PC-9 (cell line): Measurements from ENCODE around the gene FAAH. TPM values are rescaled to one million over a fixed set of nuclear protein-coding genes. Genes with fewer than 3 reads are reported as not detected.
A peak's percentile ranks its signal among the peaks of the same experiment; 100 is the strongest.

Experiments
- BruUV-seq: library from RNA; stranded (reverse); fragments of 400-500 nt; replicated peaks from 2 replicates; lab custom pipeline; 2021; lab: Mats Ljungman, UMichigan
- CTCF ChIA-PET: fragments of 300-600 bp; sonication (Branson Sonifier 250); formaldehyde crosslinking; loops from one replicate; lab custom pipeline; 2022; ENCODE audit warnings: antibody characterized with exemption; lab: Charles Lee
- POLR2A ChIA-PET: fragments of 300-600 bp; sonication (Branson Sonifier 250); formaldehyde crosslinking; loops from one replicate; lab custom pipeline; 2022; ENCODE audit warnings: antibody characterized with exemption; ENCODE audit not compliant: unreplicated experiment; lab: Charles Lee
- DNase-seq, 2 experiments: peaks; one replicate each; pipeline versions ENCODE4 v3.0.0 to v3.0.0-alpha.2; 2015 to 2022; ENCODE audit warnings: mixed read lengths in 1 of 2
- H2AFZ ChIP-seq: fragments of 200-600 bp; sonication (generic); 2 replicates; pipeline ENCODE4 v1.8.1; 2017; ENCODE audit warnings: antibody characterized with exemption
- H3F3A ChIP-seq: fragments of 200-600 bp; sonication (generic); 2 replicates; pipeline ENCODE4 v1.8.1; 2017; ENCODE audit warnings: antibody characterized with exemption, mild to moderate bottlenecking, low read depth; ENCODE audit not compliant: insufficient read depth
- H3K27ac ChIP-seq: fragments of 200-600 bp; sonication (generic); 2 replicates; pipeline ENCODE4 v1.6.1; 2016; ENCODE audit warnings: mixed run types
- H3K27me3 ChIP-seq: fragments of 200-600 bp; sonication (generic); 2 replicates; pipeline ENCODE4 v1.6.1; 2016; ENCODE audit warnings: low read depth, mixed run types; ENCODE audit not compliant: insufficient read depth
- H3K36me3 ChIP-seq: fragments of 200-600 bp; sonication (generic); 2 replicates; pipeline ENCODE4 v1.6.1; 2016; ENCODE audit warnings: low read depth, mixed run types
- H3K4me1 ChIP-seq: fragments of 200-600 bp; sonication (generic); replicated peaks from 2 replicates; pipeline ENCODE4 v1.6.1; 2016; ENCODE audit warnings: mixed run types; ENCODE audit not compliant: insufficient read depth
- H3K4me2 ChIP-seq: fragments of 200-600 bp; sonication (generic); 2 replicates; pipeline ENCODE4 v1.6.1; 2017; ENCODE audit warnings: mixed run types
- H3K4me3 ChIP-seq: fragments of 200-600 bp; sonication (generic); 2 replicates; pipeline ENCODE4 v1.6.1; 2016; ENCODE audit warnings: mixed run types
- H3K79me2 ChIP-seq: fragments of 200-600 bp; sonication (generic); 2 replicates; pipeline ENCODE4 v1.6.1; 2017; ENCODE audit warnings: low read depth, mixed run types
- H3K9me2 ChIP-seq: fragments of 200-600 bp; sonication (generic); 2 replicates; pipeline ENCODE4 v1.8.1; 2017; ENCODE audit warnings: mild to moderate bottlenecking; ENCODE audit not compliant: insufficient read depth
- H3K9me3 ChIP-seq: fragments of 200-600 bp; sonication (generic); 2 replicates; pipeline ENCODE4 v1.8.1; 2016; ENCODE audit warnings: low read depth; ENCODE audit not compliant: insufficient read depth
- H4K20me1 ChIP-seq: fragments of 200-600 bp; sonication (generic); 2 replicates; pipeline ENCODE4 v1.8.1; 2017; ENCODE audit not compliant: insufficient read depth
- EZH2 ChIP-seq: fragments of 200-600 bp; sonication (generic); IDR thresholded peaks from 2 replicates; pipeline ENCODE4 v1.8.0; 2017; ENCODE audit warnings: antibody characterized with exemption, low read depth
- intact Hi-C: fragments of 100-400 bp; cut with micrococcal nuclease; formaldehyde crosslinking; loops from one replicate; pipeline ENCODE4 v1.10.0; 2022; ENCODE audit not compliant: unreplicated experiment
- total RNA-seq: library from RNA; stranded (reverse); gene quantifications from 2 replicates; pipeline ENCODE4 v1.2.3, GENCODE V29; 2021
- TF ChIP-seq, protein P1 (sequence below): fragments of 200-600 bp; sonication (generic); conservative IDR thresholded peaks from 2 replicates; pipeline ENCODE4 v1.6.1; 2017; ENCODE audit warnings: mixed run types, antibody characterized with exemption, mild to moderate bottlenecking, moderate library complexity

The FAAH gene
- total RNA-seq, 1 experiment from 2014 or later = 19.1 TPM

DNA sequence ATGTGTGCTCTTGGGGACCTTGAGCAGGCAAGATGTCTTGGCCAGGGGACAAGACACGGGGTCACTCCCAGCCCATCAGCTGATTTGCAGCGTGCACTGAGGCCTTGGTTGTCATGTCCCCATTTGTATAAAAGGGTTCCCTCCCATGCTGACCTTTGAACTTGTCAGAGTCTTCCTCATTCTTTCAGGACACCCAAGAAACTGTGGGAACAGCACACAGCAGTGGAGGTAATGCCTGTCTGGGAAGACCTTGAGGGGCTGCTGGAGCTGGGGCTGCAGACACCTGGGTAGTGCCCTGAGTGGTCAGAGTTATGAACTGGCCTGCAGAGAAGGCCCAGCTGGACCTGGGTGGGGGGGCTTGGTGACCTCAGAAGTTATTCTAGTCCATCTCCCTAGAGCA is 46.4 kb downstream of the FAAH start:
- Histone ChIP-seq H3K9me3 (no peaks in the 10 kb centered on the region), H3F3A (no peaks in the 10 kb centered on the region), H3K9me2 (no peaks in the 10 kb centered on the region), H3K4me3 (no peak overlapping the region), H3K36me3 (no peaks in the 10 kb centered on the region), H3K4me1 (0 out of 2 replicates have a peak, but pooled peaks cover 8% of the 10 kb centered on the region), H3K79me2 (no peaks in the 10 kb centered on the region), H3K27me3 (peaks cover 18% of the 10 kb centered on the region), H3K27ac (no peak overlapping the region), H2AFZ (no peak overlapping the region), H4K20me1 (no peaks in the 10 kb centered on the region), H3K4me2 (no peak overlapping the region)
- BruUV-seq = no TSS peak
- DNase-seq = no peak
- intact Hi-C loops = loop anchor here (5.0 to 10.0 kb wide), 2 partner anchors 107 to 554 kb away; no protein-coding TSS in a partner anchor
- POLR2A ChIA-PET = no interaction called here
- CTCF ChIA-PET = interaction anchor here (0.6 kb wide), 1 partner anchor 176 kb away, joined by 5 read pairs; no protein-coding TSS in a partner anchor
- TF ChIP-seq, protein P1, sequence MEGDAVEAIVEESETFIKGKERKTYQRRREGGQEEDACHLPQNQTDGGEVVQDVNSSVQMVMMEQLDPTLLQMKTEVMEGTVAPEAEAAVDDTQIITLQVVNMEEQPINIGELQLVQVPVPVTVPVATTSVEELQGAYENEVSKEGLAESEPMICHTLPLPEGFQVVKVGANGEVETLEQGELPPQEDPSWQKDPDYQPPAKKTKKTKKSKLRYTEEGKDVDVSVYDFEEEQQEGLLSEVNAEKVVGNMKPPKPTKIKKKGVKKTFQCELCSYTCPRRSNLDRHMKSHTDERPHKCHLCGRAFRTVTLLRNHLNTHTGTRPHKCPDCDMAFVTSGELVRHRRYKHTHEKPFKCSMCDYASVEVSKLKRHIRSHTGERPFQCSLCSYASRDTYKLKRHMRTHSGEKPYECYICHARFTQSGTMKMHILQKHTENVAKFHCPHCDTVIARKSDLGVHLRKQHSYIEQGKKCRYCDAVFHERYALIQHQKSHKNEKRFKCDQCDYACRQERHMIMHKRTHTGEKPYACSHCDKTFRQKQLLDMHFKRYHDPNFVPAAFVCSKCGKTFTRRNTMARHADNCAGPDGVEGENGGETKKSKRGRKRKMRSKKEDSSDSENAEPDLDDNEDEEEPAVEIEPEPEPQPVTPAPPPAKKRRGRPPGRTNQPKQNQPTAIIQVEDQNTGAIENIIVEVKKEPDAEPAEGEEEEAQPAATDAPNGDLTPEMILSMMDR = no peak
- no peak for TF ChIP-seq EZH2

DNA sequence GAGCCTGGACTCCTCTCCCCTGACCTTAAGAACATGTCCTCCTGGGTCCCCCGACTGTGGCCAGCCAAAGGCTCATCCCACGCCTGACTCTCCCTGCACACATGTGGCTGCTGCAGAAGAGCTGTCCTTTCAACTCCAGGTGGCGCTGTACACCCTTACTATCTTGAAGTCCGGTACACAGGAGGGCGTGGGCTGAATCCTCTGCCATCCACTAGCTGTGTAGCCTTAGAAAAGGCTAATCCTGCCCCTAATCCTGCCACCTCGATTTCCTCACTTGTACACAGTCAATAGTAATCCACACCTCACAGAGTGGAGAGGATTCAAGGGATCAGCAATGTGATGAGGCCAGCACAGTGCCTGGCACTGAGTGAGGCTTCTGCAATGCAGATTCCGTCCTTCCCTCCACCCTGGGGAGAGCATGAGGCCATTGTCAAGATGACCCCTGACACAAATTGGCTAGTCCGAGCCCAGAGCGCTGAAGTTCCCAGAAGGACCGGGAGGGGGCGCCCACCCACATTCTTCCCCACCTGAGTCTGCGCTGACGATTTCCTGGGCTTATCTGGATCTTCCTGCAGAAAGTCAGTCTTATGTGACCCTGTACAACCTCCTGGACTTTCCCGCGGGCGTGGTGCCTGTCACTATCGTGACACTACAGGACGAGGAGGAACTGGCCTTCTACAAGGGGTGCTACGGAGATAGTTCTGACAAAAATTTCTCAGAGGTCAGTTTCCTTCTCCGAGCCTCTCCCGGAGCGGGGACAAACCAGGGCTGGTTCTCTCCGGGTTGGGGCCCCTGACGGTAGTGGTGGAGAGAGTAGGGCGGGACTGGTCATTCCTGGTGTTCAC is 48.4 kb downstream of the FAAH start:
- peak; percentile 61 to 91 for DNase-seq
- Histone ChIP-seq H3K4me1 (0 out of 2 replicates have a peak, but pooled peaks cover 8% of the 10 kb centered on the region), H4K20me1 (no peaks in the 10 kb centered on the region), H2AFZ (peak overlapping the region; percentile 60; the same call in 1 of the 2 replicates), H3F3A (no peaks in the 10 kb centered on the region), H3K9me3 (no peaks in the 10 kb centered on the region), H3K9me2 (no peaks in the 10 kb centered on the region), H3K4me3 (peak overlapping the region; percentile 58), H3K4me2 (peak overlapping the region; percentile 83), H3K27me3 (peaks cover 5% of the 10 kb centered on the region), H3K27ac (no peak overlapping the region), H3K36me3 (no peaks in the 10 kb centered on the region), H3K79me2 (no peaks in the 10 kb centered on the region)
- CTCF ChIA-PET = interaction anchor here (0.6 to 1.3 kb wide), 2 partner anchors 37 to 74 kb away, joined by 3 read pairs; no protein-coding TSS in a partner anchor
- POLR2A ChIA-PET = interaction anchor here (1.0 kb wide), 1 partner anchor 162 kb away, joined by 3 read pairs; the partner anchor contains the start of gene MKNK1
- TF ChIP-seq EZH2 = no peak
- TF ChIP-seq, protein P1 = peak; percentile 93
- no TSS peak for BruUV-seq
- intact Hi-C loops = loop anchor here (1.0 to 10.0 kb wide), 4 partner anchors 36 to 733 kb away; no protein-coding TSS in a partner anchor

DNA sequence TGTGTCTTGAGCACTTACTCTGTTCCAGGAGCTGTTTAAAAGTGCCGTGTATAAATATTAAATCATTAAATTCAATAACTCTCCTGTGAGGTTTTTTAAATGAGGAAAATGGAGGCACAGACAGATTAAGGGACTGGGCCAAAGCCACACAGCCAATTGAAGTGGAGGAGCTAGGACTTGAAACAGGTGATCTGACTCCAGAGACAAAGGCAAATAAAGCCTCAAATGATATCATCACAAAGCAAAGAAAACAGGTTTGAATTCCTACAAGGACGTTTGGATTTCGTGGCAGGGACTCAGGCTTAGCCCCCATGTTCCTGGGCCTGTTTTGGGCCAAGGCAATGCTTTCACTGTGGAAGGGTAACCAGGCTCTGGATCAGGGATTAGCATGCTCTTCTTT is 50.3 kb downstream of the FAAH start:
- no peaks in the 10 kb centered on the region for H3K79me2 ChIP-seq
- H3F3A ChIP-seq = no peaks in the 10 kb centered on the region
- no peaks in the 10 kb centered on the region for H3K9me3 ChIP-seq
- H3K9me2 ChIP-seq = no peaks in the 10 kb centered on the region
- H3K36me3 ChIP-seq = no peaks in the 10 kb centered on the region
- 0 out of 2 replicates have a peak, but pooled peaks cover 8% of the 10 kb centered on the region for H3K4me1 ChIP-seq
- no peak overlapping the region for H2AFZ ChIP-seq
- H4K20me1 ChIP-seq = no peaks in the 10 kb centered on the region
- H3K4me2 ChIP-seq = no peak overlapping the region
- TF ChIP-seq, protein P1 = no peak
- TF ChIP-seq EZH2 = no peak
- H3K27ac ChIP-seq = no peak overlapping the region
- ChIA-PET POLR2A (no interaction called here), CTCF (no interaction called here)
- H3K4me3 ChIP-seq = no peak overlapping the region
- H3K27me3 ChIP-seq = no peaks in the 10 kb centered on the region; the same call in 1 of the 2 replicates
- intact Hi-C loops = loop anchor here (5.0 to 10.0 kb wide), 2 partner anchors 103 to 550 kb away; no protein-coding TSS in a partner anchor
- DNase-seq = no peak
- no TSS peak for BruUV-seq
